Suppressor macrophage treated with lipopolysaccharide for 1 hour (primary cell): ENCODE results near the gene HLA-DOA.

Source experiments
- DNase-seq, 3 donors: peaks; one replicate each; pipeline ENCODE4 v3.0.0-alpha.2; 2020 to 2022

The HLA-DOA gene

GRCh38 chr6:32977272-32977952, 32.0 kb downstream of the HLA-DOA start:
- no peak for DNase-seq

GRCh38 chr6:32976334-32977069, 32.9 kb downstream of the HLA-DOA start:
- DNase-seq: no peak

- no peak for DNase-seq
Measured at GRCh38 chr6:32975886-32976285, 33.5 kb downstream of the HLA-DOA start.

- peak; percentile 49 to 56 (median 54) for DNase-seq
Measured at GRCh38 chr6:32974541-32975308, 34.7 kb downstream of the HLA-DOA start.

- peak; percentile 61 for DNase-seq
Measured at GRCh38 chr6:32974016-32974333, 35.4 kb downstream of the HLA-DOA start.

- peak; percentile 72 to 87 (median 80) for DNase-seq
Measured at GRCh38 chr6:32973144-32974015, 36.0 kb downstream of the HLA-DOA start.

- peak; percentile 59 to 70 (median 68) for DNase-seq
Measured at GRCh38 chr6:32972353-32973143, 36.8 kb downstream of the HLA-DOA start.

GRCh38 chr6:32971581-32972352, 37.6 kb downstream of the HLA-DOA start:
- peak; percentile 100 for DNase-seq

- no peak for DNase-seq
Measured at GRCh38 chr6:32971242-32971580, 38.2 kb downstream of the HLA-DOA start.

GRCh38 chr6:32970413-32971241, 38.8 kb downstream of the HLA-DOA start:
- peak; percentile 85 to 94 (median 89) for DNase-seq

- DNase-seq: peak; percentile 85 to 92 (median 91)
Measured at GRCh38 chr6:32969685-32970412, 39.5 kb downstream of the HLA-DOA start.

- peak; percentile 72 to 87 (median 83) for DNase-seq
Measured at GRCh38 chr6:32968867-32969684, 40.3 kb downstream of the HLA-DOA start.

- peak; percentile 97 for DNase-seq
Measured at GRCh38 chr6:32968093-32968866, 41.1 kb downstream of the HLA-DOA start, which contains the start of gene BRD2. Gene BRD2, plus strand, starts transcription at chr6:32968594. Its CDS starts 4,305 bp downstream, at chr6:32972899.

- DNase-seq: peak; percentile 35 to 59 (median 48)
Measured at GRCh38 chr6:32967151-32968091, 42.0 kb downstream of the HLA-DOA start.

- no peak for DNase-seq
Measured at GRCh38 chr6:32964776-32965175, 44.6 kb downstream of the HLA-DOA start.

GRCh38 chr6:32963866-32964265, 45.5 kb downstream of the HLA-DOA start:
- DNase-seq: peak in 2 of 3 donors; percentile 41 to 46
